ENCODE data around the gene SLCO2B1. TPM values are rescaled to one million over a fixed set of nuclear protein-coding genes. Genes with fewer than 3 reads are reported as not detected.

SLCO2B1 gene
- total and polyA plus RNA-seq, 8 donors, result 3.3 to 68.2 (median 16.0) TPM

DNA sequence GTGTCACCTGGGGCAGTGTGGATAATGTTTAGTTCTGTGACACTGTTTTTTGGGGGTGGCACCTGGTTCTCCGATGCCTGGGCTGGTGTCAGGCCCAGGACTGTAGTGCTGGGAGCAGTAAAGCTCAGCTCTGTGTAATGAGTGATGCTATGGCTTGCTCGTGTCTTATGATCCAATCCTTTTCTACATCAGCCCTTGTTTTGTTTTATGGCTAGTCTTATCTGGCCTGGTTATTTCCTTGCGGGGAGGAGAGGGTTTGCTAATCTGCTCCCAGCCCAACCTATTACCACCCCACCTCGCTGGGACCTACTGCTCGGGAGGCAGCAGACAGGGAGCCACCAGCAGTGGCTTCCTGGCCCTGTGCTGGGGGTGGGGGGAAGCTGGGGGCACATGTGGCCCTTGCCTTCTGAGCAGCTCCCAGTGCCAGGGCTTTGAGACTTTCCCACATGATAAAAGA is 54.7 kb downstream of the SLCO2B1 start:
- WGBS, 5 donors, result 55 to 72% (median 68%) methylated on average over 5 of the region's 5 CpGs
- H3K9me3 ChIP-seq, result no peaks in the 10 kb centered on the region
- H3K4me1 ChIP-seq, result no peaks in the 10 kb centered on the region
- no peak overlapping the region for H3K27ac ChIP-seq
- no peak for DNase-seq
- intact Hi-C loops (cut with DNase I; ENCODE audit: low total_unique reads), result no loop called here
- H3K36me3 ChIP-seq, result no peaks in the 10 kb centered on the region
- TF ChIP-seq EP300 (IDR thresholded peaks at IDR 0.05) (no peak), POLR2AphosphoS5 (IDR thresholded peaks at IDR 0.05) (no peak), POLR2A (IDR thresholded peaks at IDR 0.05) (no peak)
- TF ChIP-seq, protein P1, sequence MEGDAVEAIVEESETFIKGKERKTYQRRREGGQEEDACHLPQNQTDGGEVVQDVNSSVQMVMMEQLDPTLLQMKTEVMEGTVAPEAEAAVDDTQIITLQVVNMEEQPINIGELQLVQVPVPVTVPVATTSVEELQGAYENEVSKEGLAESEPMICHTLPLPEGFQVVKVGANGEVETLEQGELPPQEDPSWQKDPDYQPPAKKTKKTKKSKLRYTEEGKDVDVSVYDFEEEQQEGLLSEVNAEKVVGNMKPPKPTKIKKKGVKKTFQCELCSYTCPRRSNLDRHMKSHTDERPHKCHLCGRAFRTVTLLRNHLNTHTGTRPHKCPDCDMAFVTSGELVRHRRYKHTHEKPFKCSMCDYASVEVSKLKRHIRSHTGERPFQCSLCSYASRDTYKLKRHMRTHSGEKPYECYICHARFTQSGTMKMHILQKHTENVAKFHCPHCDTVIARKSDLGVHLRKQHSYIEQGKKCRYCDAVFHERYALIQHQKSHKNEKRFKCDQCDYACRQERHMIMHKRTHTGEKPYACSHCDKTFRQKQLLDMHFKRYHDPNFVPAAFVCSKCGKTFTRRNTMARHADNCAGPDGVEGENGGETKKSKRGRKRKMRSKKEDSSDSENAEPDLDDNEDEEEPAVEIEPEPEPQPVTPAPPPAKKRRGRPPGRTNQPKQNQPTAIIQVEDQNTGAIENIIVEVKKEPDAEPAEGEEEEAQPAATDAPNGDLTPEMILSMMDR (IDR thresholded peaks at IDR 0.05), result no peak
- H3K27me3 ChIP-seq, result peaks cover 0 to 13% (median 5%) of the 10 kb centered on the region in 3 donors
- H3K4me3 ChIP-seq, result no peak overlapping the region

DNA sequence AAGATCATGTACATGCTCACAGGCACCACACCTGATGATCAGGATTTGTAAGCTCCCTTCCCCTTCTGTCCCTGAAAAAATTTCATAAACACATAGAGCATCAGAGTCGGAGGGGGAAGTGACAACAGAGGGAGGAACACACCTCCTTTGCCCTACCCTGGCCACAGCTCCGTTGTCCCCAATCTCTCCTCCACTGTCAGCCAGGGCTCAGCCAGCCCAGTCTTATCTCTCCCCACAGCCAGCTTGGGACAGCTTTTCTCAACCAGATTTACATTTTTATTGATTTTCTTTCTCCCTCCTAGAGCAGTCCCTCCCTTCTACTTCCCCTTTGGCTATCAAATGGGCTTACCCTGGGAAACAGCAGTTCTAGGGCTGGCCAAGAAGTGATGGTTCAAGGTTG is 57.5 kb downstream of the SLCO2B1 start:
- Histone ChIP-seq H3K36me3 (no peaks in the 10 kb centered on the region), H3K4me3 (no peak overlapping the region), H3K27ac (no peak overlapping the region), H3K4me1 (no peaks in the 10 kb centered on the region), H3K9me3 (no peaks in the 10 kb centered on the region), H3K27me3 (peaks cover 0 to 13% (median 5%) of the 10 kb centered on the region in 3 donors)
- intact Hi-C loops (cut with DNase I; ENCODE audit: low total_unique reads), result no loop called here
- no peak for DNase-seq
- no peak for TF ChIP-seq POLR2AphosphoS5 (IDR thresholded peaks at IDR 0.05)
- WGBS, 5 donors, result 10 to 28% (median 25%) methylated on average over 2 of the region's 2 CpGs

GRCh38 chr11:75212411-75212810 is 61.5 kb downstream of the SLCO2B1 start:
- Histone ChIP-seq H3K27ac (no peak overlapping the region), H3K4me1 (no peaks in the 10 kb centered on the region), H3K27me3 (peaks cover 0 to 29% (median 2%) of the 10 kb centered on the region in 3 donors), H3K9me3 (no peaks in the 10 kb centered on the region), H3K36me3 (no peaks in the 10 kb centered on the region), H3K4me3 (no peak overlapping the region)
- intact Hi-C loops (cut with DNase I; ENCODE audit: low total_unique reads), result no loop called here
- WGBS, 5 donors, result 70 to 81% (median 76%) methylated on average over 5 of the region's 5 CpGs
- no peak for DNase-seq
- TF ChIP-seq, protein P1 (IDR thresholded peaks at IDR 0.05), result no peak
- TF ChIP-seq POLR2AphosphoS5 (IDR thresholded peaks at IDR 0.05) (no peak), EP300 (IDR thresholded peaks at IDR 0.05) (no peak), POLR2A (IDR thresholded peaks at IDR 0.05) (no peak)

- H3K9me3 ChIP-seq, result no peaks in the 10 kb centered on the region
- TF ChIP-seq, protein P1 (IDR thresholded peaks at IDR 0.05), result no peak
- TF ChIP-seq EP300 (IDR thresholded peaks at IDR 0.05) (no peak), POLR2A (IDR thresholded peaks at IDR 0.05) (no peak), POLR2AphosphoS5 (IDR thresholded peaks at IDR 0.05) (no peak)
- peak; percentile 75 to 95 for DNase-seq
- intact Hi-C loops (cut with DNase I; ENCODE audit: low total_unique reads), result no loop called here
- H3K4me1 ChIP-seq, result no peaks in the 10 kb centered on the region
- no peak overlapping the region for H3K27ac ChIP-seq
- no peak overlapping the region for H3K4me3 ChIP-seq
- no peaks in the 10 kb centered on the region for H3K36me3 ChIP-seq
- 3 to 11% (median 4%) methylated on average over 8 of the region's 8 CpGs for WGBS, 5 donors
- H3K27me3 ChIP-seq, result peaks cover 0 to 20% (median 0%) of the 10 kb centered on the region in 3 donors
Measured at GRCh38 chr11:75214411-75214821, 63.5 kb downstream of the SLCO2B1 start.

DNA sequence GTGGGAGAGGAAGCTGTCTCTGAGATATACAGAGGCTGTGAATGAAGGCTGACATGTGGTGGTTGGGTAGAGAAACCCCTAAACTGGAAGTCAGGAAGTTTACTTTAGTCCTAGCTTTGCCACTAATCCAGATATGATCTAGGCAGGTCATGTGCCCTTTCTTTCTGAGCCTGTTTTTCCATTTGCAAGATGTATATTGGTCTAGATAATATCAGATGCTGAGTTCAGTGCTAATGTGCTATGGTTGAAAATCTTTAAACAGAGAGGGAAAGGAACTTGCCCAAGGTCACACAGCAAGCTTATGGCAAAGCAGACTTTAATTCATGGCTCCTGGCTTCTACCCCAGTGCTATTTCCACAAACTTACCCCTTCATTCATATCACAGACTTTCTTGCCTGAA is 63.9 kb downstream of the SLCO2B1 start:
- H3K36me3 ChIP-seq, result no peaks in the 10 kb centered on the region
- intact Hi-C loops (cut with DNase I; ENCODE audit: low total_unique reads), result no loop called here
- no peak overlapping the region for H3K4me3 ChIP-seq
- H3K27me3 ChIP-seq, result peaks cover 0 to 17% (median 0%) of the 10 kb centered on the region in 3 donors
- no peak for TF ChIP-seq EP300 (IDR thresholded peaks at IDR 0.05)
- TF ChIP-seq, protein P1 (IDR thresholded peaks at IDR 0.05), result no peak
- TF ChIP-seq POLR2AphosphoS5 (IDR thresholded peaks at IDR 0.05), result no peak
- no peak for TF ChIP-seq POLR2A (IDR thresholded peaks at IDR 0.05)
- H3K27ac ChIP-seq, result no peak overlapping the region
- no peaks in the 10 kb centered on the region for H3K4me1 ChIP-seq
- DNase-seq, result no peak
- no peaks in the 10 kb centered on the region for H3K9me3 ChIP-seq
